Kidney epithelial cell (primary cell): ENCODE data around the gene DNAI7. TPM values are rescaled to one million over a fixed set of nuclear protein-coding genes. Genes with fewer than 3 reads are reported as not detected.

ENCODE experiments used
- DNase-seq: peaks from one replicate; pipeline ENCODE4 v3.0.0-alpha.2; 2010; ENCODE audit warnings: low read depth
- H3K27me3 ChIP-seq: 2 replicates; pipeline ENCODE4 v1.6.0; 2011; ENCODE audit warnings: low read length; ENCODE audit not compliant: control insufficient read depth, insufficient read depth
- H3K36me3 ChIP-seq: 2 replicates; pipeline ENCODE4 v1.5.1; 2011; ENCODE audit warnings: low read length; ENCODE audit not compliant: control insufficient read depth, insufficient read depth
- H3K4me3 ChIP-seq: 2 replicates; pipeline ENCODE4 v1.5.1; 2011; ENCODE audit warnings: low read depth, mild to moderate bottlenecking, control low read depth, low read length
- total RNA-seq: library from RNA; depleted of rRNA; stranded (reverse); fragments of >200 nt; gene quantifications from 2 replicates; pipeline ENCODE4 v1.2.3, GENCODE V29; 2015
- TF ChIP-seq, protein P1 (sequence below): IDR thresholded peaks from 2 replicates; pipeline ENCODE4 v1.5.1; 2011; ENCODE audit warnings: mild to moderate bottlenecking, moderate library complexity, low read length, control low read depth, inconsistent platforms; ENCODE audit not compliant: insufficient read depth, poor library complexity, severe bottlenecking

The DNAI7 gene
- total RNA-seq, 1 donor from 2014 or later = not detected

DNA sequence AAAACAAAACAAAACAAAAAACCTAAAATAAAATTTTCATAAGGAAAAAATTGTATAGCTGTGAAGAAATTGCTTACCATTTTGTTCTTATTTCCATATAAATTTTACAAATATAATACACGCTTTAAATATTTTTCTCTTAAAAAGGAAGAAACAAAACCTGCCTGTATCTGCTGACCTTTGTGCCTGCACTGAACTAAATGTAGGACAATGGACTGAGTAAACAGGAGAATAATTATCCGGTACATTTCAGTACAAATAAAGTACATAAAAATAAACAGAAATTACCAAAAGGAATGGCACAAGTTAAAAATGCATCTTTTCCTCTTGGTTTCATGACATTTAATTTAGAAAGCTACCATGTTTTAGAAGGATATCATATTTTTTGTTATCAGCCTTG, 112.3 kb downstream of the DNAI7 start:
- Histone ChIP-seq H3K36me3 (no peaks in the 10 kb centered on the region), H3K27me3 (no peaks in the 10 kb centered on the region), H3K4me3 (no peak overlapping the region)
- no peak for DNase-seq
- TF ChIP-seq, protein P1, sequence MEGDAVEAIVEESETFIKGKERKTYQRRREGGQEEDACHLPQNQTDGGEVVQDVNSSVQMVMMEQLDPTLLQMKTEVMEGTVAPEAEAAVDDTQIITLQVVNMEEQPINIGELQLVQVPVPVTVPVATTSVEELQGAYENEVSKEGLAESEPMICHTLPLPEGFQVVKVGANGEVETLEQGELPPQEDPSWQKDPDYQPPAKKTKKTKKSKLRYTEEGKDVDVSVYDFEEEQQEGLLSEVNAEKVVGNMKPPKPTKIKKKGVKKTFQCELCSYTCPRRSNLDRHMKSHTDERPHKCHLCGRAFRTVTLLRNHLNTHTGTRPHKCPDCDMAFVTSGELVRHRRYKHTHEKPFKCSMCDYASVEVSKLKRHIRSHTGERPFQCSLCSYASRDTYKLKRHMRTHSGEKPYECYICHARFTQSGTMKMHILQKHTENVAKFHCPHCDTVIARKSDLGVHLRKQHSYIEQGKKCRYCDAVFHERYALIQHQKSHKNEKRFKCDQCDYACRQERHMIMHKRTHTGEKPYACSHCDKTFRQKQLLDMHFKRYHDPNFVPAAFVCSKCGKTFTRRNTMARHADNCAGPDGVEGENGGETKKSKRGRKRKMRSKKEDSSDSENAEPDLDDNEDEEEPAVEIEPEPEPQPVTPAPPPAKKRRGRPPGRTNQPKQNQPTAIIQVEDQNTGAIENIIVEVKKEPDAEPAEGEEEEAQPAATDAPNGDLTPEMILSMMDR = no peak

DNA sequence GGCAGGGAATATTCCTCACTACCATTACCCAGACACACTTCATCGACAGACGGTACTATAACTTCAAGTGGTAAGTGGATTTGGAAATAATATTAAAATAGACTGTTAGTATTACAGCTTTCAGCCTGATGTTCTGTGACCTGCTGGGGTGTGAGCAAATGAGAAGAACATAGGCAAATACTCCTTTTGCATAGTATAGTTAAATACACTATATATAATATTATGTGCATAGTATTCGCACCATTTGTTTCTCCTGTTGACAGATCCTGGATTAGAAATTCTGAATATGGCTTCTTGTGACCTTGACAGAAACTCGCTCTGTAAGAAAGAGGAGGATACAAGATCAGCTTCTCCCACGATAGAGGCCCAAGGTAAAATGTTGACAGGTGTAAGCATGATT, 115.6 kb downstream of the DNAI7 start:
- no peak for DNase-seq

DNA sequence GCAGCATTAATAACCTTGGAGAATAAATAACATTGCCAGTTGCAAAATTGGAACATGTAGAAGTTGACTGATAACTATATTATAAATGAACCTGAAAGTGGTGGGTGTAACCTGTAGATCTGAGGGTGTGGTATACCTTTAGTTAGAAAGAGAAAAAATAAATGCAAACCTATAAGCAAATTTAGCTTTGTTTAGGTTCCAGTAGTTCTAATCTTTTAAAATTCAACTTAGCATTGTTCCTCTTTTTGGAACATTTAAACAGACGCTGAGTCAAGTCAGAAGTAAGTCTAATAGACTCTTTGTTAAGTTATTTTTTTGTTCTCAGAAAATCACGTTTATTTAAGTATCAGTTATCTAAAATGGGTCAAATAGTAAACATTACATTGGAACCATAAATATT, 120.0 kb downstream of the DNAI7 start:
- DNase-seq = no peak
- no peaks in the 10 kb centered on the region for H3K27me3 ChIP-seq
- TF ChIP-seq, protein P1 = no peak
- no peaks in the 10 kb centered on the region for H3K36me3 ChIP-seq
- no peak overlapping the region for H3K4me3 ChIP-seq

More for the DNA sequence above, 115.6 kb downstream of the DNAI7 start:
- Histone ChIP-seq H3K27me3 (no peaks in the 10 kb centered on the region), H3K4me3 (no peak overlapping the region), H3K36me3 (no peaks in the 10 kb centered on the region)
- TF ChIP-seq, protein P1 = no peak

DNA sequence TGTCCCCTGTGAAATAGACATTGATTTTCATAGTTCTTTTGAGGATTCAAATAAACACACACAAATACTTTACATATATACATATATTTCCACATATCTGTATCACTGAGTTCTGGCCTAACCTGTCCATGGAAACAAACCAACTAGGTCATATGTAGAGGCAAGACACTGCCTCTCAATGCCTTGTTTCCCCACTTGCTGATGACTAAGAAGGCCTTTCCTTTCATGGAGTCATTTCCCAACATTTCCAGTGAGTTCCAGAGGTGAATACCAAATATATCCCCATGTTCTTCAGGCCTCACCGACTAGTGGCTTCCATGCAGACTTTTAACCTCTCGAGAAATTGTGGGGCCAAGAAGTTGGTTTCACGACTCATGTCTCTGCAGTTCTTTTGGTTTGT, 120.8 kb downstream of the DNAI7 start:
- Histone ChIP-seq H3K27me3 (no peaks in the 10 kb centered on the region), H3K4me3 (no peak overlapping the region)
- DNase-seq = no peak

DNA sequence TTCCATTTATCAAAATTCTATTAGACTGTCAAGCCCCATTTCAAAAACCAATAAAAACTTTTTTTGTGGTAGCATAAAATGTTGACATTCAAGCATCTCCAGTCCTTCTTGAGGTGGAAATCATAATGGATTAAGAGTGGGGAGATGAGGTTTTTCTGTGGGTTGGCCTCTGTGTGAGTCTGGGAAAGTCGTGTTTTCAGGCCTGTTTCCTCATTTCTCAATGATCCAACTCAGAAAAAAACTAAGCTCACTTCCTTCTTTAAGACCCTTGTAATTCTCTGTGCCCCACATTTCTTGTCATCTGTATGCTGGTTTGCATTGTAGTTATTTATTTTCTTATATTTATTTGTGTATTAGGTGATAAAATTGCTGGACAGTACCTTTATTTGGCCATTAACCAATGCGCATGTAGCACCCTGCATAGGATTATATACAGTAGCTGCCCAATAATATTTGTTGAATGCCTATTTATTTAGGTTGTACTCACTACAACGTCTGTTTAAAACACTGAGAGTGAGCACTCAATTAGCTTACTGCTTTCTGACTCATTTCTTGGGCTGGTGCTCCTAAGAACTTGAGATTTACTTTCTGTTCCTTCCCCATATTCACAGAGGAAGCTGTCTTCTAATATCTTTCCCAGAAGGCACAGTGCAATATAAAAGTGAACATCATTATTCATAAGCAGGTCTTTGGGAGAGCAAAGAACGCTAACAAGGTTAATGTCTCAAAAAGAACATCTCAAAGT, 121.9 kb downstream of the DNAI7 start:
- TF ChIP-seq, protein P1 = no peak
- no peak for DNase-seq
- Histone ChIP-seq H3K4me3 (no peak overlapping the region), H3K36me3 (no peaks in the 10 kb centered on the region), H3K27me3 (no peaks in the 10 kb centered on the region)

More for the DNA sequence above, 120.8 kb downstream of the DNAI7 start:
- H3K36me3 ChIP-seq = no peaks in the 10 kb centered on the region
- TF ChIP-seq, protein P1 = no peak

DNA sequence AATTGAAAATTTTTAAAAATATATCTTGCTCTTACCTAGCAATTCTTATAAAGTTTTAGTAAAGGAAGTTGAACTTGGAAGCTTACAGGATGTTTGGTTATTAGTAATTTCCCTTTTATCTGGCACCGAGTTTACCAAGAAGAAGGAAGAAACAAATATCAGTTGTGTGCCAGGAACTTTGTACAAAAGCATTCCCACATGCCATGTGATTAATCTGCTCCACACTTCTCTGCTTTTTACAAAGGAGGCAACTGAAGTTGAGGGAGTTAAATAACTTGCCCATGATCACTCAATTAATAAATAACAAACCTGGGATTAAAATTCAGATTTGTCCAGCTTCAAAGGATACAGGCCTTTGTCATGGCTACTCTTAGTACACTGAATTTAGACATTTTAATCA, 123.6 kb downstream of the DNAI7 start:
- Histone ChIP-seq H3K36me3 (no peaks in the 10 kb centered on the region), H3K4me3 (no peak overlapping the region), H3K27me3 (no peaks in the 10 kb centered on the region)
- no peak for DNase-seq
- TF ChIP-seq, protein P1 = no peak
